ACHN (cell line): ENCODE measurements around the gene SPON2.

Experiments used
- DNase-seq: peaks from one replicate; pipeline ENCODE4 v3.0.0-alpha.2; 2015
- in situ Hi-C: cut with HindIII; loops from 2 replicates; pipeline ENCODE4 v1.10.0; 2017; ENCODE audit warnings: low sequenced_read_pairs, low pct_ligation_motif_present, low pct_unique_long_range_greater_than_20kb

The SPON2 gene

GRCh38 chr4:1210241-1210841, 38.0 kb upstream of the SPON2 start:
- in situ Hi-C loops: no loop called here
- DNase-seq: no peak

GRCh38 chr4:1209821-1210220, 37.4 kb upstream of the SPON2 start:
- DNase-seq: no peak
- in situ Hi-C loops: no loop called here

- in situ Hi-C loops: no loop called here
These were observed 36.8 kb upstream of the SPON2 start for GRCh38 chr4:1208970-1209704.

GRCh38 chr4:1208266-1208961, 36.0 kb upstream of the SPON2 start:
- in situ Hi-C loops: no loop called here
- DNase-seq: no peak

More at GRCh38 chr4:1208970-1209704, 36.8 kb upstream of the SPON2 start:
- DNase-seq: no peak

GRCh38 chr4:1207603-1208265, 35.4 kb upstream of the SPON2 start:
- in situ Hi-C loops: no loop called here

GRCh38 chr4:1207157-1207470, 34.7 kb upstream of the SPON2 start:
- DNase-seq: no peak
- in situ Hi-C loops: no loop called here

More at GRCh38 chr4:1207603-1208265, 35.4 kb upstream of the SPON2 start:
- no peak for DNase-seq

GRCh38 chr4:1206299-1207156, 34.1 kb upstream of the SPON2 start:
- DNase-seq: no peak

GRCh38 chr4:1205586-1206298, 33.4 kb upstream of the SPON2 start:
- no peak for DNase-seq
- in situ Hi-C loops: no loop called here

More at GRCh38 chr4:1206299-1207156, 34.1 kb upstream of the SPON2 start:
- in situ Hi-C loops: no loop called here

GRCh38 chr4:1204828-1205585, 32.6 kb upstream of the SPON2 start:
- in situ Hi-C loops: no loop called here
- no peak for DNase-seq

GRCh38 chr4:1204286-1204827, 32.0 kb upstream of the SPON2 start:
- in situ Hi-C loops: no loop called here
- DNase-seq: no peak

- in situ Hi-C loops: no loop called here
- DNase-seq: no peak
These were observed 30.7 kb upstream of the SPON2 start for GRCh38 chr4:1203026-1203616.

GRCh38 chr4:1202526-1203011, 30.2 kb upstream of the SPON2 start:
- in situ Hi-C loops: no loop called here
- DNase-seq: no peak

GRCh38 chr4:1201851-1202525, 29.6 kb upstream of the SPON2 start:
- in situ Hi-C loops: no loop called here
- no peak for DNase-seq

GRCh38 chr4:1200425-1201035, 28.1 kb upstream of the SPON2 start:
- in situ Hi-C loops: no loop called here
- DNase-seq: no peak

GRCh38 chr4:1199556-1200331, 27.4 kb upstream of the SPON2 start:
- no peak for DNase-seq
- in situ Hi-C loops: no loop called here
